Measurements from ENCODE around the gene STARD13. TPM values are rescaled to one million over a fixed set of nuclear protein-coding genes. Genes with fewer than 3 reads are reported as not detected.

Gene STARD13
- total and polyA plus RNA-seq, 2 donors from 2014 or later, result 5.1 to 37.2 TPM

- no peak overlapping the region for H3K27ac ChIP-seq (ENCODE audit: low read depth in 2 of 2, low read length in 2 of 2)
- no peaks in the 10 kb centered on the region for H3K27me3 ChIP-seq (ENCODE audit: control insufficient read depth, insufficient read depth, low read length)
- FAIRE-seq (no peak), DNase-seq (no peak)
- no peak overlapping the region for H3K9ac ChIP-seq (ENCODE audit: low read length in 3 of 3)
- no peak for TF ChIP-seq CTCF (IDR thresholded peaks at IDR 0.05; ENCODE audit: borderline replicate concordance, extremely low read depth, insufficient read depth)
- H3K36me3 ChIP-seq (ENCODE audit: control insufficient read depth in 2 of 3, insufficient read depth in 3 of 3, low read length in 3 of 3), result no peaks in the 10 kb centered on the region
- no peaks in the 10 kb centered on the region for H3K9me3 ChIP-seq (ENCODE audit: control insufficient read depth in 2 of 3, insufficient read depth in 1 of 3, low read length in 3 of 3)
- no peak overlapping the region for H3K4me3 ChIP-seq (ENCODE audit: low read length in 3 of 3)
- no peaks in the 10 kb centered on the region for H3K4me1 ChIP-seq (ENCODE audit: control insufficient read depth in 2 of 3, insufficient read depth in 2 of 3, low read depth in 1 of 3, low read length in 3 of 3)
- intact Hi-C loops (cut with DNase I), result no loop called here
Observed at GRCh38 chr13:33299626-33300025, 14.1 kb upstream of the STARD13 start.

GRCh38 chr13:33296793-33297425 is 11.4 kb upstream of the STARD13 start:
- Histone ChIP-seq H3K9me3 (ENCODE audit: control insufficient read depth in 2 of 3, insufficient read depth in 1 of 3, low read length in 3 of 3) (no peaks in the 10 kb centered on the region), H3K27ac (ENCODE audit: low read depth in 2 of 2, low read length in 2 of 2) (no peak overlapping the region), H3K4me3 (ENCODE audit: low read length in 3 of 3) (no peak overlapping the region), H3K27me3 (ENCODE audit: control insufficient read depth, insufficient read depth, low read length) (no peaks in the 10 kb centered on the region), H3K9ac (ENCODE audit: low read length in 3 of 3) (no peak overlapping the region), H3K4me1 (ENCODE audit: control insufficient read depth in 2 of 3, insufficient read depth in 2 of 3, low read depth in 1 of 3, low read length in 3 of 3) (no peaks in the 10 kb centered on the region), H3K36me3 (ENCODE audit: control insufficient read depth in 2 of 3, insufficient read depth in 3 of 3, low read length in 3 of 3) (no peaks in the 10 kb centered on the region)
- no peak for TF ChIP-seq CTCF (IDR thresholded peaks at IDR 0.05; ENCODE audit: borderline replicate concordance, extremely low read depth, insufficient read depth)
- DNase-seq (no peak), FAIRE-seq (no peak)
- intact Hi-C loops (cut with DNase I), result no loop called here

- Histone ChIP-seq H3K36me3 (ENCODE audit: control insufficient read depth in 2 of 3, insufficient read depth in 3 of 3, low read length in 3 of 3) (no peaks in the 10 kb centered on the region), H3K4me3 (ENCODE audit: low read length in 3 of 3) (peak overlapping the region in 2 of 3 donors; percentile 30 to 37), H3K4me1 (ENCODE audit: control insufficient read depth in 2 of 3, insufficient read depth in 2 of 3, low read depth in 1 of 3, low read length in 3 of 3) (no peaks in the 10 kb centered on the region), H3K27me3 (ENCODE audit: control insufficient read depth, insufficient read depth, low read length) (no peaks in the 10 kb centered on the region), H3K9ac (ENCODE audit: low read length in 3 of 3) (no peak overlapping the region), H3K27ac (ENCODE audit: low read depth in 2 of 2, low read length in 2 of 2) (no peak overlapping the region), H3K9me3 (ENCODE audit: control insufficient read depth in 2 of 3, insufficient read depth in 1 of 3, low read length in 3 of 3) (no peaks in the 10 kb centered on the region)
- no peak for TF ChIP-seq CTCF (IDR thresholded peaks at IDR 0.05; ENCODE audit: borderline replicate concordance, extremely low read depth, insufficient read depth)
- intact Hi-C loops (cut with DNase I), result no loop called here
- DNase-seq (no peak), FAIRE-seq (no peak)
Observed at GRCh38 chr13:33292712-33293111, 7.2 kb upstream of the STARD13 start.
